ENCODE measurements around the gene METTL24.

METTL24 gene

GRCh38 chr6:110298411-110298810 is 59.7 kb downstream of the METTL24 start:
- no peak for DNase-seq (ENCODE audit: extremely low read depth, insufficient read length)
- TF ChIP-seq CTCF (IDR thresholded peaks at IDR 0.05; ENCODE audit: insufficient read depth, low read length, poor library complexity, severe bottlenecking): no peak
- H3K27me3 ChIP-seq (replicated peaks; ENCODE audit: control insufficient read depth, insufficient read depth, low read length): no peaks in the 10 kb centered on the region
- H3K36me3 ChIP-seq (ENCODE audit: control insufficient read depth, insufficient read depth, low read length): no peaks in the 10 kb centered on the region
- no peak overlapping the region for H3K4me3 ChIP-seq (replicated peaks; ENCODE audit: low read depth, low read length)

GRCh38 chr6:110296241-110297025 is 61.7 kb downstream of the METTL24 start:
- no peak overlapping the region for H3K4me3 ChIP-seq (replicated peaks; ENCODE audit: low read depth, low read length)
- no peak for TF ChIP-seq CTCF (IDR thresholded peaks at IDR 0.05; ENCODE audit: insufficient read depth, low read length, poor library complexity, severe bottlenecking)
- H3K27me3 ChIP-seq (replicated peaks; ENCODE audit: control insufficient read depth, insufficient read depth, low read length): no peaks in the 10 kb centered on the region
- no peak for DNase-seq (ENCODE audit: extremely low read depth, insufficient read length)
- no peaks in the 10 kb centered on the region for H3K36me3 ChIP-seq (ENCODE audit: control insufficient read depth, insufficient read depth, low read length)

- no peak overlapping the region for H3K4me3 ChIP-seq (replicated peaks; ENCODE audit: low read depth, low read length)
- H3K36me3 ChIP-seq (ENCODE audit: control insufficient read depth, insufficient read depth, low read length): no peaks in the 10 kb centered on the region
- no peak for DNase-seq (ENCODE audit: extremely low read depth, insufficient read length)
- no peak for TF ChIP-seq CTCF (IDR thresholded peaks at IDR 0.05; ENCODE audit: insufficient read depth, low read length, poor library complexity, severe bottlenecking)
- no peaks in the 10 kb centered on the region for H3K27me3 ChIP-seq (replicated peaks; ENCODE audit: control insufficient read depth, insufficient read depth, low read length)
These were observed 62.5 kb downstream of the METTL24 start for GRCh38 chr6:110295451-110296165.

GRCh38 chr6:110287462-110288341 is 70.4 kb downstream of the METTL24 start:
- Histone ChIP-seq H3K27me3 (replicated peaks; ENCODE audit: control insufficient read depth, insufficient read depth, low read length) (no peaks in the 10 kb centered on the region), H3K36me3 (ENCODE audit: control insufficient read depth, insufficient read depth, low read length) (no peaks in the 10 kb centered on the region), H3K4me3 (replicated peaks; ENCODE audit: low read depth, low read length) (no peak overlapping the region)
- TF ChIP-seq CTCF (IDR thresholded peaks at IDR 0.05; ENCODE audit: insufficient read depth, low read length, poor library complexity, severe bottlenecking): no peak
- DNase-seq (ENCODE audit: extremely low read depth, insufficient read length): no peak

- no peak for DNase-seq (ENCODE audit: extremely low read depth, insufficient read length)
- Histone ChIP-seq H3K36me3 (ENCODE audit: control insufficient read depth, insufficient read depth, low read length) (no peaks in the 10 kb centered on the region), H3K4me3 (replicated peaks; ENCODE audit: low read depth, low read length) (no peak overlapping the region), H3K27me3 (replicated peaks; ENCODE audit: control insufficient read depth, insufficient read depth, low read length) (no peaks in the 10 kb centered on the region)
- TF ChIP-seq CTCF (IDR thresholded peaks at IDR 0.05; ENCODE audit: insufficient read depth, low read length, poor library complexity, severe bottlenecking): no peak
These were observed 72.7 kb downstream of the METTL24 start for GRCh38 chr6:110285306-110286060.
